HEK293T (cell line): ENCODE measurements around the gene PEDS1.

Experiments used
- CTCF ChIA-PET: fragments of 350-600 bp; formaldehyde crosslinking; extraction: SDS; loops from one replicate; lab custom pipeline; 2021; ENCODE audit warnings: antibody characterized with exemption, inconsistent platforms; lab: Yijun Ruan, JAX
- POLR2A ChIA-PET: fragments of 350-600 bp; formaldehyde crosslinking; extraction: SDS; loops from one replicate; lab custom pipeline; 2020; ENCODE audit warnings: antibody characterized with exemption, inconsistent platforms; lab: Yijun Ruan, JAX
- DNase-seq: peaks from one replicate; pipeline ENCODE4 v3.0.0; 2012; ENCODE audit warnings: mixed read lengths; ENCODE audit errors: extremely low spot score
- ARNT ChIP-seq: fragments of 450-650 bp; IDR thresholded peaks from 2 replicates; pipeline ENCODE4 v1.6.1; 2017; ENCODE audit warnings: mild to moderate bottlenecking
- BHLHE40 ChIP-seq: fragments of 450-650 bp; IDR thresholded peaks from 2 replicates; pipeline ENCODE4 v1.6.1; 2016; ENCODE audit warnings: mild to moderate bottlenecking, moderate library complexity, borderline replicate concordance
- CTBP1 ChIP-seq: fragments of 450-650 bp; IDR thresholded peaks from 2 replicates; pipeline ENCODE4 v1.6.1; 2016; ENCODE audit warnings: borderline replicate concordance
- ELF4 ChIP-seq: fragments of 450-650 bp; IDR thresholded peaks from 2 replicates; pipeline ENCODE4 v1.6.1; 2017; ENCODE audit warnings: antibody characterized with exemption
- FOXA1 ChIP-seq: fragments of 450-650 bp; IDR thresholded peaks from 2 replicates; pipeline ENCODE4 v1.6.1; 2016; ENCODE audit warnings: mild to moderate bottlenecking
- FOXK2 ChIP-seq: fragments of 450-650 bp; IDR thresholded peaks from 2 replicates; pipeline ENCODE4 v1.6.1; 2016; ENCODE audit warnings: mild to moderate bottlenecking
- FOXM1 ChIP-seq: fragments of 450-650 bp; IDR thresholded peaks from 2 replicates; pipeline ENCODE4 v1.6.1; 2017; ENCODE audit warnings: mild to moderate bottlenecking, borderline replicate concordance
- HDGF ChIP-seq: fragments of 450-650 bp; IDR thresholded peaks from 2 replicates; pipeline ENCODE4 v1.6.1; 2017; ENCODE audit warnings: antibody characterized with exemption, borderline replicate concordance
- L3MBTL2 ChIP-seq: fragments of 450-650 bp; conservative IDR thresholded peaks from 2 replicates; pipeline ENCODE4 v1.6.1; 2016; ENCODE audit warnings: mild to moderate bottlenecking
- LEF1 ChIP-seq: fragments of 450-650 bp; IDR thresholded peaks from 2 replicates; pipeline ENCODE4 v1.6.1; 2017; ENCODE audit warnings: mild to moderate bottlenecking, borderline replicate concordance
- NFRKB ChIP-seq: fragments of 450-650 bp; IDR thresholded peaks from 2 replicates; pipeline ENCODE4 v1.6.1; 2016; ENCODE audit warnings: mild to moderate bottlenecking, moderate library complexity
- PKNOX1 ChIP-seq: fragments of 450-650 bp; IDR thresholded peaks from 2 replicates; pipeline ENCODE4 v1.6.1; 2016
- SP1 ChIP-seq: fragments of 450-650 bp; IDR thresholded peaks from 2 replicates; pipeline ENCODE4 v1.6.1; 2017
- SUZ12 ChIP-seq: fragments of 450-650 bp; IDR thresholded peaks from 2 replicates; pipeline ENCODE4 v1.6.1; 2016; ENCODE audit warnings: mild to moderate bottlenecking
- TARDBP ChIP-seq: fragments of 450-650 bp; IDR thresholded peaks from 2 replicates; pipeline ENCODE4 v1.6.1; 2016
- ZNF384 ChIP-seq: fragments of 450-650 bp; IDR thresholded peaks from 2 replicates; pipeline ENCODE4 v1.6.1; 2016

PEDS1 gene

DNA sequence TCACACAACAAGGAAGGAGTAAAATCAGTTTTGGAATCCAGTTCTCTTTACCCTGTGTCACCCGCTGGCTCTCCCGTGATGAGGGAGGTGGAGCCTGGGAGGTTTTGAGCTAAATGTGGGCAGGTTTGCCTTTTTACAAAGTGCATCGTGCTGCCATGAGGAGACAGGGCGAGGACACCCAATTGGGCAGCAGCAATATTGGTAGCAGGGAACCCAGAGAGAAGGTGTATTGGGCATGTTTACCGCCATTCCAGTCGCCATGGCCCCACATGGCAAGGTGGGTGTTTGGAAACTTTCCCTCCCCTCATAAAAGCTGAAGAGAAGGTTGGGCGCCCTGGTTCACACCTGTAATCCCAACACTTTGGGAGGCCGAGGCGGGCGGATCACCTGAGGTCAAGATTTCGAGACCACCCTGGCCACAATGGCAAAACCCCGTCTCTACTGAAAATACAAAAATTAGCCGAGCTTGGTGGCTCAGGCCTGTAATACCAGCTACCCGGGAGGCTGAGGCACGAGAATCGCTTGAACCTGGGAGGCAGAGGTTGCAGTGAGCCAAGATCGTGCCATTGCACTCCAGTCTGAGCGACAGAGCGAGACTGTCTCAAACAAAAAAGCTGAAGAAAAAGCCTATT lies 37.0 kb downstream of the PEDS1 start:
- TF ChIP-seq HDGF: no peak
- TF ChIP-seq LEF1: no peak
- no peak for TF ChIP-seq FOXM1
- TF ChIP-seq ARNT: no peak
- TF ChIP-seq L3MBTL2: no peak; the same call in 1 of the 2 replicates
- no peak for TF ChIP-seq TARDBP
- DNase-seq: no peak
- ChIA-PET POLR2A (interaction anchor here (0.8 to 5.3 kb wide), 28 partner anchors 8 to 284 kb away, joined by 3 to 50 read pairs (median 5); partner anchors contain the start of gene PEDS1), CTCF (interaction anchor here (0.8 to 1.5 kb wide), 7 partner anchors 10 to 152 kb away, joined by 3 to 6 read pairs (median 4); no protein-coding TSS in a partner anchor)

DNA sequence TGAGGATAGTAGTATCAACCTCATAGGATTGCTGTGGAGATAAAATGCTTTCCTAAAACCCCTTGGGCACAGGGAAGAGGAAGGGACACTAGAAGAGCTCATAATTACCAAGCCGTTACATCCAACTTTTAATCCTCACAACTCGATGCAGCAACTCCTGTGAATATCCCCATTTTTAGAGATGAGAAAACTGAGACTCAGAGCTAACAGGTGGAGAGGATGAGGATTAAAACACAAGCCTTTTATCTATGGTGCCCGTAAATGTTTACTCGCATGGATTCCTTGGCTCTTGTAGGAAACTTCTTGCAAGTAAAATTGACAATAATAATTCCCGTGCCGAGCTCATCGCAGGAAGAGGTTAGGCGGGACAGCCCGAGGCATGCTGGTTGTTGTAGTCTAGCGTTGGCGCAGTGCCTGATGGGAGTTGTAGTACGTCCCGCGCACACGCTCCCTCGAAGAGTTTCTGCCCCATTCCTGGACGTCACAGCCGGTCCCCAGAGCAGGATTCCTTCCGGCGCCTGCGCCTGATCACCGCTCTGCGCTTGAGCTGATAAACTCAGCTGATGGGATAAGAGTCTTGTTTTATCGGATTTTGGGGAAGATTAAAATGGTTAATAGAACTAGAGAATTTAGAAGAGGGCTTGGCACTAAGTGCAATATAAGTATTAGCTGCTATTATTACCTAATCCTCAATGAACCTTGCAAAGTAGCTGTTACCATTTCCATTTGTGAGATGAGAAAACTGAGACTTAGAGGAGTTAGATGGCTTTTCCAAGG lies 37.7 kb downstream of the PEDS1 start:
- CTCF ChIA-PET: interaction anchor here (0.6 to 1.5 kb wide), 8 partner anchors 10 to 472 kb away, joined by 3 to 6 read pairs (median 4); no protein-coding TSS in a partner anchor
- TF ChIP-seq BHLHE40 (no peak), L3MBTL2 (0 out of 2 replicates have a peak, but pooled peaks have one; percentile 41), SUZ12 (no peak), TARDBP (no peak), CTBP1 (no peak), NFRKB (no peak), LEF1 (no peak), PKNOX1 (no peak)
- DNase-seq: peak; percentile 91
- POLR2A ChIA-PET: interaction anchor here (0.7 to 5.3 kb wide), 30 partner anchors 8 to 285 kb away, joined by 3 to 50 read pairs (median 4); partner anchors contain the start of gene PEDS1

DNA sequence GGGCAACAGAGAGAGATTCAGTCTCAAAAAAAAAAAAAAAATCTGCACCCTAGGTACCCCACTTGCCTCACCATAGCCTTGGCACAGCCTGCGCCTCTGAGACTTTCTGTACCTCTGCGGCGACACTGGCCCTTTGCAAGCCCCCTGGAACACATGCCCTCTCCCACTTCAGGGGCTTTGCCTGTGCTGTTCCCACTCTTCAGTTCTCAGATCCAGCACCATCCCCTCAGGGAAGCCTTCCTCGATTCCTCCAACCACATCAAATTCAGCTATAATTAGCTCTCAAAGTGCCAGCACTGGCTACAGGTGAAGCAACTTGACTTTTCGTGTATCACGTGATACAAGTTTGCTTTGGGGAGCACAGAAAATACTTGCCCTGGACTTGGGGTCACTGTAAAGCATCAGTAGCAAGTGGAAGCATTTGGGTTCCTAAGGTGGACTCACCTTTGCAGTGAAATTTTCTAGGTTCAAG lies 38.4 kb downstream of the PEDS1 start:
- TF ChIP-seq ZNF384 (no peak), LEF1 (no peak), FOXK2 (no peak), FOXM1 (no peak), ARNT (no peak), CTBP1 (no peak), BHLHE40 (no peak), HDGF (no peak), PKNOX1 (no peak), FOXA1 (no peak), L3MBTL2 (no peak), TARDBP (no peak), NFRKB (no peak), SP1 (no peak), SUZ12 (no peak), ELF4 (no peak)
- POLR2A ChIA-PET: interaction anchor here (0.7 to 5.3 kb wide), 23 partner anchors 8 to 170 kb away, joined by 3 to 50 read pairs (median 5); partner anchors contain the start of gene PEDS1
- CTCF ChIA-PET: interaction anchor here (0.6 to 1.5 kb wide), 5 partner anchors 9 to 473 kb away, joined by 3 to 6 read pairs (median 4); no protein-coding TSS in a partner anchor
- DNase-seq: no peak

DNA sequence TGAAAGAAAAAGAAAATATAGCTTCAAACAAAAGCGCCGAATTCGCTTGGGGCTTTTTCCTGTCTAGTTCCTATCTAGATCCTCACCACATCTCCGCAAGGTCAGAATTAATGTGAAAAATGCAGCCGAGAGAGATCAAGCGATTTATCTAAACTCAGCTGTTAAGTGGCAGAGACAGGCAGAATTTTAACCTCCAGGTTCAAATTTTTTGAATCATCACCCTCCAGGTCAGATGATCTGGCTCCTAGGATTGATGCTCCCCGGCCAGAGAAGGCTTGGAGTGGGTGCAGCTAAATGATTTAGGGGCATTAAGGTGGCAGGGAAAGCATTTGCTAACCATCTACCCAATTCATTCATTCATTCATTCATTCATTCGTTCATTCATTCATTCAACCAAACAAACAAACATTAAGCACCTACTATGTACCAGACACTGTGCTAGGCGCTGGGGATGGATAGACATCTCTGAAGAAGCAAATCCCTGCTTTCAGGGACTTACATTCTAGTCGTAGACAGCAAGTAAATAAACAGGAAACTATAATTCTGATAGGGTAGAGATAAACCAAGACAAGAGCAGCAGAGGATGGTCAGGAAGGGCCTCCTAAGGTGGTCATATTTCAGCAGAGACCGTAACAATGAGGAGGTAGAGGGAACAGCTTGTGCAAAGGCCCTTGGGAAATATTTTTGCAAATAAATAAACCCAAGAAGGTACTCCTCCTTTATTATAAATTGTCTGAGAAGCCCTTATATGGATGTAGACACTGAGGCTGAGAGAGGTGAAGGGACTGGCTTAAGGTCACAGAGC lies 39.9 kb downstream of the PEDS1 start:
- TF ChIP-seq L3MBTL2 (0 out of 2 replicates have a peak, but pooled peaks have one; percentile 0), HDGF (no peak)
- ChIA-PET CTCF (interaction anchor here (0.6 to 1.0 kb wide), 2 partner anchors 41 to 42 kb away, joined by 3 read pairs; no protein-coding TSS in a partner anchor), POLR2A (interaction anchor here (0.8 to 5.3 kb wide), 4 partner anchors 14 to 176 kb away, joined by 3 to 50 read pairs (median 10); partner anchors contain the start of gene PEDS1)
- DNase-seq: no peak

DNA sequence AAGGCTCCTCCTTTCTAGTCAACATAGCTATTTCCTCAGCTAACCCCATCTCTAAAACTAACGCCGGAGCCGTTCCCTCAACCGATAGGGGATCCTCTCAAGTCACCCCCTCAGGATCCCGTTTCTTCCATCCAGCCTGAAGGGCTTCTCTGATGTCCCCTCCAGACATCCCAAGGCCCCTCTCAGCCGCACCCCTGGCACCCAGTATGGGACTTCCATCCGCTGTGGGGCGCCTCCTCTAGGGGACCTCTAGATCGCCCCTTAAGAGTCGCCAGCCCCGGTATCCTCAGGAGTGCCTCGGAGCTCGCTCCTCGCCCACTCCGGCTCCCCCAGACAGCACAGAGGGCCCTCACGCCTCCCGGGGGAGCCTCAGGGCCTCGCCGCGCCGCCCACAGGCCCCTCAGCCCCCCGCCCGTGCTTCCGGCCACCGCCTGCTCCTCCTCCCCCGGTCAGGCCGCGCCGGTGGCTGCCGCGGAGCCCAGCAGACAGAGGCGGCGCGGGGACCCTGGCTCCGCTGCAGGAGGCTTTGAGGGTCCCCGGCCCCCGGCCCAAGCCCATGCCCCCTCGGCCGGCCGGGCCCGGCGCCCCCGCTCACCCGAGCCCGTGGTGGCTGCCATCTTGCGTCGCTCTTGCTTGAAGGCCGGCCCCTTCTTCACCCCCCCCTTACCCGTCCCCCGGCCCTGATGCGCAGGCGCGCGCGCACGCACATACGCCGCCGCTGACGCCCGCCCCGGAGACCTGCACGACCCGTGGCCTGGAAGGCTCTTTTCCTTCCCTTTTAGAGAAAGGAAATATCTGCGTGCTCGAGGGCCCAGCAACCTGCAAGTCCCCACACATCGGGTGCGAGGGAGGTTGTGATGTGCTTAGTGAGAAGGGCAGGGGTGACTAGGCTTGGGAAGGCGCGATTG lies 40.8 kb downstream of the PEDS1 start, which contains the start of gene UBE2V1:
Gene UBE2V1 (minus strand): TSS at position 639 of the 908 bp plus-strand sequence. CDS start 22 bp downstream, at position 617.
- DNase-seq: peak; percentile 92
- CTCF ChIA-PET: interaction anchor here (1.0 kb wide), 1 partner anchor 41 kb away, joined by 3 read pairs; no protein-coding TSS in a partner anchor
- no peak for TF ChIP-seq ZNF384
- no peak for TF ChIP-seq PKNOX1
- TF ChIP-seq FOXM1: no peak
- no peak for TF ChIP-seq FOXK2
- TF ChIP-seq SP1: no peak
- no peak for TF ChIP-seq HDGF
- TF ChIP-seq FOXA1: no peak
- no peak for TF ChIP-seq NFRKB
- peak; percentile 29; the same call in 1 of the 2 replicates for TF ChIP-seq L3MBTL2
- no peak for TF ChIP-seq ARNT
- peak; percentile 40; the same call in 1 of the 2 replicates for TF ChIP-seq LEF1
- POLR2A ChIA-PET: interaction anchor here (0.8 to 5.3 kb wide), 4 partner anchors 13 to 175 kb away, joined by 3 to 50 read pairs (median 10); partner anchors contain the start of gene PEDS1
